NCI-H1048 (cell line): ENCODE data around the gene SHC3.

ENCODE experiments used
- DNase-seq: peaks from one replicate; lab custom pipeline; 2025; lab: John Stamatoyannopoulos, UW

SHC3 gene

DNA sequence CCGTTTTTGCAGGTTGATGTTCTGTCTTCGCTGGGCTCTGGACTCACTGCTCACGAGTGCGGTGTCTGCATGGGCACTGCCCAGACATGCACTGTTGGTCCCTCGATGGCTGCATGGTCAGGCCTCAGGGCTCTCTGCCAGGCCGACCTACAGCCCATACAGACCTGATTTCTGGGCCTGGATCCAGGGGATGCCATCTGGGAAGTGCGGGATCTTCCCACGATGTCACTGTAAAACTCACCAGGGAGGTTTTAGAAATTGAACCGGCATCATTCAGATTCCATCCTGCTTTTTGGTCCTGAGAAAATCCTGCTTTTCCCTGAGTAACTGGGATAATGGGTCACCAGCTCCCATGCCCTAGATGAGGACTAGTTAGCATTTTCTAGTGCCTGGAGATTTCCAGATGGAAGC is 178.2 kb downstream of the SHC3 start:
- DNase-seq, result no peak

DNA sequence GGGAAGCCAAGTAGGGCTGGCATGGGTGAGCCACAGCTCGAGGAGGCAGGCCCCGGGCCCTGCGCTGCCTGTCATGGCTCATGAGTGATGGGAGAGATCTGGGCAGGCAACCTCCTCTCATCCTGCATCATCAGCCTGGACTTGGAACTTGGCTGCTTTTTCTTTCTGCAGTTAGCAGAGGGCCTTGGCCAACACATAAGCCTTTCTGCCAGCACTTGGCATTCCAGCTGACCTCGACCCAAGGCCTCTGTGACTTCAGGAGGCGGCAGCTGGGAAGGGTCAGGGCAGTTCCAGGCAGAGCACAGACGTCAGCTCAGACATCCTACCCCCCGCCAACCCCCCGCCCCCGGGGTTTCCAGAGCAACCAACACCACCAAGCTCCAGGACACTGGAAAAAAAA is 179.7 kb downstream of the SHC3 start:
- no peak for DNase-seq

DNA sequence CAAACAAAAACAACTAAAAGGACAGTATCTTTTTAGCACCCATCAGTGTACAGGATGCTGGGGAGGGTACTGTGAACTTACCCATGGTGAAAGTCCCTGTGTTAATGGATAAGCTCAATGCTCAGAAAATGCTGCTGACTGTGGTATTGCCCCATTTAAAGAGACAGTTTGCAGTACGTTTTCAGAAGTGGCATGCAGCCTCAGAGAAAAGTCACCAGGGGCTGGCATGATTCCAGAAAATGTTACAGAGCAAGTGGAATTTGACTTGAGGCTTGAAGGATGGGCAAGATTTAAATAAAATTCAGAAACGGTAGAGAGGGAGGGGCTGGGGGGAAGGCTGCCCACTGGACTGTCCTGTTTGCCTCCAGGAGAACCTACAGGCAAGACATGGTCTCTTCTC is 180.1 kb downstream of the SHC3 start:
- DNase-seq, result no peak

DNA sequence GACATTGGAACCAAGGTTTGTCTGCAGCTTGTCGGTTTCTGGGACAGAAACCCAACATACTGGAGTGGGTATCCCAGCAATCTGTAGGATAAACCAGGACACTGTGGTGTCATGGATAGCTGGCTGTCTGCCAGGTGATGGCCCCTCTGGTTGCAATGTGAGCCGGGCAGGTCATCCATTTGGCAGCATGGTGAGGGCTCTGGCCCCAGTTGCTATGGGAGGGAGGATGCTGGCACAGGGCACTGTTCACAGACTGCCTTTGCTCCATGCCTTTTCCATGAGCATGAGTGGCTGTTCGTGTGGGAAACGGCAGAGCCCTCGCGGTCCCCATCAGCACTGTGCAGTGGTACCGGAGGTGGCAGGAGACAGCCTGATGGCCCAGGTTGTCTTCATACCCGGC is 181.0 kb downstream of the SHC3 start:
- no peak for DNase-seq

DNA sequence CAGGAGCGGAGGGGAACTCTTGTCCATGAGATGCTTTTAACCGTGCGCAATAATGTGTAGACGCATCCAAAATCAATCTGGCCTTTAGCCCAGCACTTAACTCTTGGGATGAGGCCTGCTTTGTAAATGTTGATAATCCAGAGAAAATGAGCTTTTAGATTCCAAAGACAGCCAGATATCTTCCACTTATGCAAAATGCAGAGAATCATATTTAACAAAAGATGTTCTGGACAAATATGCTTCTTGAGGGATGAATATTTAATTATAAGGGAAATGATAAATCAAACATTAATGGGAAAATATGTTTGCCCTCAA is 181.7 kb downstream of the SHC3 start:
- DNase-seq, result no peak

DNA sequence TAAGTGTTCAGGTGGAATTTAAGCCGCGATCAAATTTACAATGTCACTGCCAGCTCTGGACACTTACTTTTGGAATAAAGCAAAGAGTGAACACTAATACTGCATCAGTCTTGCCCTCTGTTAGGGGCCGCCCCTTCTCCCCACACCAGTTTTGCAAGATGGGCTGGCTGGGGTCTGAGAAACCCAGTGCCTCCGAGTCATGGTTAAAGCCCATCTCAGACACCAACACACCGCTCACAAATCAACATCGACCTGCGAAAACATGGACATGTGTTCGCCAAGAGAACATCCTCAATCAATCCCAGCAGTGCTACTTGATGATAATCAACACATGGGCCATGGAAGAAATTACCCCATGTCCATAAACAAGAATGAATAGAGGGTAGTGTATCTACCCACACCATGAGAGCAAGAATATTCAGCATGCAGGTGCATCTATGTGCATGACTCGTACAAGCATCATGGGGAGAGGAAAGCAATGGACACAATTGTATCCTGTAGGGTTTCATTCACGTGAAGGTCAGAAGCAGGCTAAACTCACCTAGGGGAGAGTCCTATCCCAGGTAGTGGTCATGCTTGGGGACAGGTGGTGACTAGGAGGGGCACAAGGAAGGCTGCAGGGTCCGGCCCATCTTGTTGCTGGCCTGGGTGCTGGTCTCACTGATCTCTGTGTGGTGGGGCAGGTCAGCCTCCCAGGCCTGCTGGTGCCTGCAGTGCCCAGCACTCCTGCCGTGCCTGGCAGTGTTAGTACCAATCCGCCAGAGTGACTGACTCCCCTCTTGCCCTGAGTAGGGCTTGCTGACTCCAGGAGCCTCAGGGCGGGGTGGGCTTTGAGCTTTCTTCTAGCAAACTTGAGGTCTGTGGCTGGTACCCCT is 182.3 kb downstream of the SHC3 start:
- no peak for DNase-seq

DNA sequence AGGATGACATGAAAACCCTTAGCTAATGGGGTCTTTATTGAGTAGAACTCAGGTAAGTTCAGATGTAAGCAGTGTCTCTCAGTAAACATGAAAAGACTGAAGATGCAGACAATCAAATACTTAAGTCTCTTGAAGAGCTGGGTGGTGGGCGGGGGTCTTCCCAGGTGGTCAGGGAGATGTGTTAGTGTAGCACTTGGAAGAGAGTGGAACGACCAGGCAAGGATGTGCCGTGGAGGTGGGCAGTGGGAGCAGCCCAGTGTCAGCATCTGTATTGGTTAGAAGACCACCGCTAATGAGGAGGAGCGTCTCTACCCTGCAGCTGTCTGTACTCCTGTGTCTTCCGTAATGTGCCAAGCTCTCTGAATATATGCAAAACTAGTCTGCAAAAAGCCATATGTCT is 183.0 kb downstream of the SHC3 start:
- no peak for DNase-seq

DNA sequence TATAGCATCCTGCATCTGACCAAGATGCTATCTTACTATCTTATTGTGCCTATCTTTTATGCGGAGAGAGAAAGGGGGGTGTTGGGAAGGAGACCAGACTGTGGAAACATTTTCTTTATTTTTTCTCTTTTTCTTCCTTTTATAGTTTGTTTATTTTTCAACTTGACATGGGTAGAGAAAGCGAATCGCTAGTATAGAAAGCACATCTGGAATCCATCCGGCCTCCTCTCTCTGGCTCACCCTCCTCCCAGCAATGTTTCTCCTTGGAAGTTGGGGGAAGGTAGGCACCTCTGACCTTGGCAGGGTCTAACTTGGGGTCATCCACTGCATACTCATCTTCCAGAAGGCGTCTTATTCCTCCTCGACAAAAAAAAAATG is 183.4 kb downstream of the SHC3 start:
- DNase-seq, result no peak

DNA sequence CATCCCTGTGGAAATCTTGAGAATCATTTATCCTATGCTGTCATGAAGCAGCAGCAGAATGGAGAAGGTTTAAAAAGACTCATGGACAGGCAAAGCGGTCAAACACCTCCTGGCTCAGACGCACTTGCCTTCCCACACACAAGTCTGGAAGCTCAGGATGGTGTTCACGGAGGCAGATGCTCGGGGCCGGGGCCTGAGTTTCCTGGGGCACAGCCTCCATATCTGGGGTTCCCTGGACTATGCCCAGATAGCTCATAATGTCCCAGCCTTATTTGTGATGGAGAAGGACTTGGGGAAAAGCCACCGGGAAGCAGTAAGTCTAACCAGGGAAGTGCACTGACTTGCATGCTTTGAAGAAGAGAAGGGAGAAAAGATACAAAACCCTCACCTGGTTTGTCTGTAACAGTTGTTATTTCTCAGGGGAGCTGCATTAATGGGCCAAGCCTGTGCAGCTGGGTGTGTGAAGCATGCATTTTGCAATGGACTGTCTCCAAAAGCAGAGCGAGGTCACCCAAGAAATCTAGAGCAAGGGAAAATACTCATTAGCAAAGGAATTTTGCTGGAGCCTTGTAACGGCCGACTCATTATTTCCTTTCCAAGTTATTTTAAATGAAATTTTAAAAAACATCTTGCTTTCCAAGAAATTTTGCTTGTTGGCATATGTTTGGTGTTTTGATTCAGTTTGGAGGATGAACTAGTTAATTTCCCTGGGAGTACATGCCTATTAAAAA is 184.0 kb downstream of the SHC3 start:
- no peak for DNase-seq

DNA sequence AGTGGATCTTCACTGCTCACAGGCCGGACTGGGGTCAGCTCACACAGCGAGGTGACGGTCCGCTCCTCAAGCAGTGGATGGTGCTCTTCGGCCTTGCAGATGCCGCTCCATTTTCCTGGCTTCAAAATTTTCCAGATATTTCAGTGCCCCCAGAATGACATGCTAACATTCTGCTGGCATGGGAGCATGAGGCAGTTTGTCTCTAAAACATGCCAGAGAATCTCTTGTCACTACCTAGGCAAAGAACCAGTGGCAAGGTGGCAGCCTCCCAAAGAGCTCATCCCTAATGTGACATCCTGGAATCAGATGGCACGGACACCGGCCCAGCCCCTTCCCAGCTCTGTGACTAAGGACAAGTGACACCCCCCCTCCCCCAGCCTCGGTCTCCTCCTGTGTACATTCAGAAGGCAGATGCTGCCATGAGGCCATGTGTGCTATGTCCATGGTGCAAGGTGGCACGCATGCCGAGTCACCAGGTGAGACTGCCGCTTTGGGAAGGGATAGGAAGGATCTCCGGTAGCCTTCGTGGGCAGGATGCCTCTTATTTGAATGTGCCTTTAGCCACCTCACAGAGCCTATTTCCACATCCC is 184.7 kb downstream of the SHC3 start:
- no peak for DNase-seq

DNA sequence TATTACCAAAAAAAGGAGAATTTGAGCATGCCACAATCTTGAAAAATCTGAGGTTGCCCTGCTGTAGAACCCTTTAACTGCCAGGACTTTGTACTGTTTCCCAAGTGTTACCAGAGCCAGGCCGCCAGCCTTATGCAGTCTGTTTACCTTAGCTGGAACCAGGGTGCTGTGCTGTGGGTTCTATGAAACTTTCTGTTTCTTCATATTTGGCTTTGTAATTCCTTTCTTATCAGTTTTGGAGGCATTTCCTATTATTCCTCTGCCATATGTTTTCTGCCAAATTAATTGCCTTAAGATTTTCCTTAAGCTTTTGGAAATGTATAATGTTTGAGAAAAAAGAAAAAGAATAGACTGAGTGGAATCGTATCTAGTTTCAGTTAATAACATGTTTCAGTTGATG is 185.3 kb downstream of the SHC3 start:
- no peak for DNase-seq

DNA sequence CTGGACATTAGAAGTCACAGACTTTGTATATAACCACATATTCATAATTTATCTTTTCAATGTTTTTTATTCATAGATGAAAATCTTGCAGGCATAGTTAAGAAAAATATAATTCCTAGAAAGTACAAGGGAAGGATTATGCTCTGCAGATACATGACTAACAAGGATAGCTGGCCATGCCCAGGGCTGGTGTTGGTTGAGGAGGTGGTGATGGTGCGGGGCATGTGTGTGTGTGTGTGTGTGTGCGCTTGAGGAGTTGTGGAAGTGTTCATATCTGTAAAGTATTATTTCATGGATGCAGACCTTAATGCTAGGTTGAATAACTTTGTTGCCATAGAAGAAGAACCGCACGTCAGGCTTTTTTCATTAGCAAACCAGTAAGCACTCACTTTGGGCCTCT is 186.1 kb downstream of the SHC3 start:
- no peak for DNase-seq

DNA sequence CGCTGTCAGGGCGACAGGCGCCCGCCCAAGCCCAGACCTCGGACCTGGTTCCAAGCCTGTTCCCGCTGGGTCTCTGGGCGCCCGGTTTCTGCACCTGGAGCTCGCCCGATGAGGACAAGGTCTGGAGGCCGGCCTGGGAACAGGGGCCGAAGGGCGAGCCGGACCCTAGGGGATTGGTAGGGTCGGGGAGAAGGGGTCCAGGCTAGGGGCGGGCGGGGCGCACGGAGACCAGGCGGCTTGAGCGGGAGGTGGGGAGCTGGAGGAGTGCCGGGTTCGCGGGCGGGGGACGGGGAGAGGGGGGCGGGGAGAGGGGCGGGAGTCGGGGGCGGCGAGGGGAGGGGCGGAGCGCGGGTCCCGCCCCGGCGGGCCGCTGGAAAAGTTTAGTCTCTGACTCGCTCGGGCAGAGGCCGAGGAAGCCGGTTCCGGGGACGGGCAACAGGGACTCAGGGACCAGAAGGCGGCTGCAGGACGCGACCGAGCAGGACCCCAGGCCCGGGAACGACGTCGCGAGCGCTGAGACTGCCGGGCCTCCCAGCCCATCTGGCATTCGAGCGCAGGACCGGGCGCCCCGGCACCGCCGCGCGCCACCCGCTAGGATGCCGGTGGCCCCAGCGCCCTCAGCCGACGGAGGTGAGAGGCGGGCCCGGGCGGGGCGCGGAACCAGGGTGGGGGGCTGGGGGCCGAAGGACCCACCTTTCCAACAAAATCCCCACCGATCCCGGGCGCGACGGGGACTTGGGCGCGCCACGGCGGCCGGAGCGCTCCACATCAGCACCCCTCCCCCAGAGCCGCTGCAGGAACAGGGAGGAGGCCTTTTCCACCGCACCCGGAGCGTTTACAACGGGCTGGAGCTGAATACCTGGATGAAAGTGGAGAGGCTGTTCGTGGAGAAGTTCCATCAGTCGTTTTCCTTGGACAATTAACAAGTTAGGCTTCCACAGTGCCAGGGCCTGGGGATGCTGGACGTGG is 187.3 kb downstream of the SHC3 start, which contains the start of gene S1PR3:
TSS of gene S1PR3 (plus strand) at position 403 of the 969 bp plus-strand sequence. CDS start 9,733 bp downstream, outside the sequence.
- no peak for DNase-seq

DNA sequence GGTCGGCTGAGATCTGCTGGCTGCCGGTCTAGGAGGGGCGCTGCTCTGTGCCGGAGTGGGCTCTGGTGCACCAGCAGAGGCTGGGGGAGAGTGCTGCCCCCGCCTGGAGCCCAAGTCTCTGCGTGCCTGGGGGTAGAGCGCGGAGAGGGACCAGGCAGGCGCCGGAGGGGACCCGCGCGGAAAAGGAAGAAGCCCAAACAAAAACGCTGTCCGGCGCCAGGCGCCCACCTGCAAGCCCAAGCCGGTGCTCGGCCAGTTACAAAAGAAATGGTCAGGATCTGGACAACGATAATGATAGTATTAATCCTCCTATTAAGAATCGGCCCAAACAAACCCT is 187.9 kb downstream of the SHC3 start:
- DNase-seq, result no peak

DNA sequence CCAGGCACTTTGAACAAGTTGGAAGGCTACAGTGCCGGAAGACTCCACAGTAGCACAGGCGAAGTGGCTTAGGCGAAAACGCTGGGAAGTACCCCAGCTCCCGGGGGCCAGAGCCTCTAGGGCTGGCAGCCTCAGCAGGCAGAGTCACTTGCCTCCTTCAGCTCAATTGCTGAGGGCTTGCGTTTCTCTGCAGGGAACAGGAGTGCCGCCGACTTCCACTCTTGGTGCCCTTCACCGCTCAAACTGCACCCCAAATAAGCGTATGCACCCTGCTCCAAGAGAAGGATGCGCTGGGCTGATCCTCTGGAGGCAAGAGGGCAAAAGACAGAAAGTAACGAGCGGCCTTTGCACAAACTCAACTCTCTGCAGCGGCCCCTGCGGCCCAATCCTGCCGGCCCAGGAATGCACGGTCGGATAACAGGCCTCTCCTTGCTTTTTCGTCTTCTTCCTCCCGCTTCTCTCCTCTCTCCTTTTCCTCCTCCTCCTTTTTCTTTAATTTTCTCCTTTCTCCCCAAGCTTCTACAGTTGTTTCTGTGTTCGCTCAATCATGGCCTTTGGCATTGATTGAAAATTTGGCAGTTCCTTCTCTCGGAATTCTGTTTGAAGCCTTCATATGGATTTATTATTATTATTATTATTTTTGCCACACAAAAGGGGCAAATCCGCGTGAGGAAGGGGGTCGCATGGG is 188.4 kb downstream of the SHC3 start:
- no peak for DNase-seq

DNA sequence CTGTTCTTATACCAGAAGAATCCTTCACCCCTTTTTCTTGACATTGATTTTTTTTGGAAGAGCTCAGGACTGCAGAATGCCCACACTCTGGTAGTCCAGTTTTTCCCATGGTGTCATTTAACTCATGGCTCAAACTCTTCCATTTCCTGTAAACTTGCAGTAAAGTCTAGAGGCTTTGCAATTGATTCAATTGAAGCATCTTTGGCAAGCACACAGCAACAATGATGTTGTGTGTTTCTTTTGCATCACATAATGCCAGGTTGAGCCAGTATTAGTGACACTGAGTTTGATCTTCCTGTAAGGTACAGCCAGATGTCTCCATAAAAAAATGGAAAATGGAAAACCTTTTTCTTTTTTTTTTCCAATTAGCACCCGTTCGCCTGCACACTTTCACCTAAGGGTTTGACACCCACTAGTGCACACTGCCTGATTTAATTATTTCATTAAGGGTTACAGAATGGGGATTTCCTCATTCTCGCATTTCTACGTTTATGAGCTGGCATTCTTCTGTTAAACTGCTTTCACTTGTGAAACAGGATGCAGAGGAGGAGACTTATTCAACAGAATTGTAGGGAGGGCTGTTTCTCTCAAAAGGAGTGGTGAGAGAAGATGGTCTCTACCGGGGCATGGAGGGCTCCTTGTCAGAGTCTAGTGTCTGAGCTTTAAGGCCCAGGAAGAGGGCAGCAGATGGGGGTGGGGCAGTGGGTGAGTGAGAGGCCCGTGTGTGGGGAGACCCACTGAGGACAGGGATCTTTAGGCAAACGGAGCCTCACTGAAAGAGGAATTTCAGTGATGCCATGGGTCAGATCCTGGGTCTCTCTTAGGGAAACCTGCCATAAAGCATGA is 189.6 kb downstream of the SHC3 start:
- no peak for DNase-seq

DNA sequence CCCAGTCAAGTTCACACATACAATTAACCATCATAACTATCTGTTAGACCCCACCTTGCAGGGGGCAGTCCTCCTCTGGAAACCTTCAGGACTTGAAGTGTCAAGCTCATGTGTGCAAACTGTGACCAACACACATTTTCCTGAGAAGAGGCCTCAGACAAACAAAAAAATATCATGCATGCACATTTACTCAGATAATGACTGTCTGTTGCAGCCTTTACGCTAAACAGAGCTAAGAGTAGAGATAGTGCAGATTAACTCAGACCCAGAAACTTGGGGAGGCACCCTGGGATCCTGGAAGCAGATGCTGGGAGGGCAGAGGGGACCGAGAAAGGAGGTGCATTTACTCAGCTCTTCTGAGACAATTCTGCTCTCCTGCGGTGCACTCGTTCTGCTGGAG is 191.0 kb downstream of the SHC3 start:
- no peak for DNase-seq

DNA sequence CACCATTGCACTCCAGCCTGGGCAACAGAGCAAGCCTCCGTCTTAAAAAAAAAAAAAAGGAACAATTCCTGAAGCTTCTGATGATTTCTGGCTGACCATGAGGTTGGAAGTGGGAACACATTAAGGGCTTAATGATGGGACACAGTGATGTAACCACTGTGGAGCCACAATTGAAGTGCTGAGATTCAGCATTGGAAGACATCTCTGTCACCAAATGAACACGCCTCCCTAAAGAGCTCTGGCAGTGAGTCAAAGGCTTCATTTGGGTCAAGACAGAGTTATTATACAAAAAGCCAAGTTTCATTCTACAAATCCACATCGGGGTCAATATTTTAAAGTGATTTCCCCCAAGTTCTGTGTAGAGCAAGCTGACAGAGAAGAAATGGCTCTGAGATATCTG is 191.8 kb downstream of the SHC3 start:
- no peak for DNase-seq

DNA sequence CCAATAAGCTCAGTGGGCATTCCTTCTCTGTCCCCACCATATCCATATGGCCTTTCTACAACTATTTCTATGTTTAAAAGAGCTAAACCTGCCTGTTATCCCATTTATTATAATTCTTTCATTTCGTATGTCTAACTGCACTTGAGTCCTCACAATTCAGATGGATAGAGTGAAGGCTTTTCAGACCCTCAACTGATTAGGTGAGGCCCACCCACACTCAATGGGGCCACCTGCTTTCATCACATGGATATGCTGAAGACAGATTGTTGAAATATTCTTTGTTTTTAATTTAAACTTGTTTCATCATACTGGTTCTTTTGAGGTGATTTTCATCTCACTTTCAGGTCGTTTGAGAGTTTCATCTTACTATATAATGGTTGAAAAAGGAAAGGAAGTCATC is 193.0 kb downstream of the SHC3 start:
- no peak for DNase-seq

DNA sequence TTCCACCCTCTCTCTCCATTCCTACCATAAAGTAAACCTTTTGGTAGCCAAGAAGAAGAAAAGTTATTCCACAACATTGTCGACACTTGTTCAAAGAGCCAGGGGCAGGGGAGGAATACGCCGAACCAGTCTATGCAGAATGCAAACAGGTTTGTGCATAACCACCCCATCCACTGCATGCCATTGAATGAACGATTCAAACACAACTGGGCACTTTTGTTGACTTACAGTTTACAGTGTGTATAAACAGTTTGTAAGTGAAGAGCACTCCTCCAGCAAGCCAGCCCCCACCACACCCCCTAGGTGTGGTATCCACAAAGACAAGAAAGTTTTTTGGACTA is 194.1 kb downstream of the SHC3 start:
- no peak for DNase-seq
